Keratinocyte (primary cell): ENCODE results near the gene HDDC2. TPM values are rescaled to one million over a fixed set of nuclear protein-coding genes. Genes with fewer than 3 reads are reported as not detected.

Experiments
- DNase-seq: peaks from one replicate; pipeline ENCODE4 v3.0.0-alpha.2; 2011; ENCODE audit warnings: low read depth, missing footprints, low spot score
- FAIRE-seq: peaks from 2 replicates; lab custom pipeline; 2011; peaks lifted over from hg19 to GRCh38; lab: Jason Lieb, UNC
- H2AFZ ChIP-seq: 2 replicates; pipeline ENCODE4 v1.6.0; 2012; ENCODE audit warnings: low read length, control low read depth, inconsistent platforms; ENCODE audit not compliant: control insufficient read depth
- H3K27ac ChIP-seq: 2 replicates; pipeline ENCODE4 v1.5.1; 2011; ENCODE audit warnings: low read length; ENCODE audit not compliant: control insufficient read depth, insufficient read depth
- H3K27me3 ChIP-seq: 3 replicates; pipeline ENCODE4 v1.6.0; 2011; ENCODE audit warnings: low read length; ENCODE audit not compliant: control insufficient read depth, insufficient read depth; ENCODE audit errors: extremely low read depth
- H3K36me3 ChIP-seq, 2 experiments: 2 replicates in 1 of 2; 3 replicates in 1 of 2; pipeline ENCODE4 v1.5.1; 2011; ENCODE audit warnings: low read length in 2 of 2, mild to moderate bottlenecking in 1 of 2; ENCODE audit not compliant: control insufficient read depth in 2 of 2, insufficient read depth in 2 of 2; ENCODE audit errors: extremely low read depth in 1 of 2
- H3K4me1 ChIP-seq: 3 replicates; pipeline ENCODE4 v1.5.1; 2011; ENCODE audit warnings: low read length; ENCODE audit not compliant: control insufficient read depth, insufficient read depth; ENCODE audit errors: extremely low read depth
- H3K4me2 ChIP-seq: 3 replicates; pipeline ENCODE4 v1.6.0; 2011; ENCODE audit warnings: low read depth, low read length; ENCODE audit not compliant: control insufficient read depth, insufficient read depth; ENCODE audit errors: extremely low read depth
- H3K4me3 ChIP-seq, 3 experiments: fragments of 200-600 bp in 1 of 3; sonication (generic) in 1 of 3; 2 replicates in 2 of 3; 3 replicates in 1 of 3; pipeline ENCODE4 v1.5.1; 2011 to 2016; ENCODE audit warnings: low read length in 3 of 3, mild to moderate bottlenecking in 3 of 3, control low read depth in 2 of 3, inconsistent platforms in 1 of 3, low read depth in 1 of 3, mixed read lengths in 1 of 3, mixed run types in 1 of 3, moderate library complexity in 1 of 3; ENCODE audit not compliant: control insufficient read depth in 2 of 3, insufficient read depth in 2 of 3; ENCODE audit errors: extremely low read depth in 1 of 3
- H3K79me2 ChIP-seq: 2 replicates; pipeline ENCODE4 v1.6.0; 2012; ENCODE audit warnings: low read length; ENCODE audit not compliant: control insufficient read depth, insufficient read depth
- H3K9ac ChIP-seq: 3 replicates; pipeline ENCODE4 v1.6.0; 2011; ENCODE audit warnings: low read length; ENCODE audit not compliant: control insufficient read depth, insufficient read depth; ENCODE audit errors: extremely low read depth
- H3K9me1 ChIP-seq: 3 replicates; pipeline ENCODE4 v1.6.0; 2011; ENCODE audit warnings: low read length; ENCODE audit not compliant: control insufficient read depth, insufficient read depth; ENCODE audit errors: extremely low read depth
- H3K9me3 ChIP-seq: 2 replicates; pipeline ENCODE4 v1.5.1; 2012; ENCODE audit warnings: low read depth, low read length; ENCODE audit not compliant: control insufficient read depth
- H4K20me1 ChIP-seq: 3 replicates; pipeline ENCODE4 v1.6.0; 2011; ENCODE audit warnings: low read length; ENCODE audit not compliant: control insufficient read depth, insufficient read depth; ENCODE audit errors: extremely low read depth
- EZH2 ChIP-seq: IDR thresholded peaks from one replicate; pipeline ENCODE4 v1.6.1; 2012; ENCODE audit warnings: inconsistent platforms, mild to moderate bottlenecking, low read length, moderate library complexity
- dilution Hi-C: fragments of 300-500 bp; cut with MboI; formaldehyde crosslinking; loops from one replicate; pipeline ENCODE4 v1.7.0; 2020; ENCODE audit warnings: low sequenced_read_pairs; ENCODE audit not compliant: extremely low pct_ligation_motif_present
- polyA plus RNA-seq, 5 experiments: library from polyadenylated mRNA; depleted of rRNA in 3 of 5; stranded (reverse) in 3 of 5; stranded (forward) in 1 of 5; unstranded in 1 of 5; fragments of >200 nt; gene quantifications; 1 replicate in 1 of 5; 2 replicates in 3 of 5; 3 replicates in 1 of 5; pipeline versions ENCODE4 v1.2.1 to v1.2.3, GENCODE V29; 2011 to 2012; ENCODE audit warnings: missing spikeins in 2 of 5, low read depth in 1 of 5, low replicate concordance in 1 of 5
- TF ChIP-seq, protein P1 (sequence below), 3 experiments: IDR thresholded peaks in 1 of 3; conservative IDR thresholded peaks in 1 of 3; optimal IDR thresholded peaks in 1 of 3; 2 replicates in 2 of 3; 3 replicates in 1 of 3; pipeline versions ENCODE3 to v1.5.1; 2011; ENCODE audit warnings: low read length in 3 of 3, mild to moderate bottlenecking in 3 of 3, moderate library complexity in 2 of 3, control low read depth in 1 of 3, inconsistent platforms in 1 of 3; ENCODE audit not compliant: insufficient read depth in 2 of 3; ENCODE audit errors: extremely low read depth in 1 of 3

Gene HDDC2
- polyA plus RNA-seq, 1 donor (not counting 4 experiments of a cell fraction or from before 2014, with no cell fraction given): 75.8 TPM

DNA sequence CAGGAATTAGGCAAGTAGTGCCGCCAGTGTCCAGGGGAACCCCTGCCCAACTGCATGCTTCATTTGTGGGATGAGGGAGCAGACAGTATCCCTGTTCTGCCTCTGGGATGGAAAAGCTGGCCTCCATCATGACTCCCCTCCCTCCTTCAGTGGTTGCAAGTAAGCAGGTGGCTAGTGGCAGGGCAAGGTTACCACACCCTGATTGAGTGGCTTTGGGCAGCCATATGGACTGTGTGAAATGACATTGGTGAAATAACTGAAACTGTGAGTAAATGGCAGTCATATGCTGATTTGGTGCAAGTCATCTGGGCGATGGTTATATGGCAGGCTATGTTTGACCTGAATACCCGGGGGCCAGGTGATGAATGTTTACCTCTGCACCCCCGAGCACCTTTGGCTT is 33.0 kb downstream of the HDDC2 start:
- Histone ChIP-seq H3K9me3 (no peaks in the 10 kb centered on the region), H3K9me1 (no peaks in the 10 kb centered on the region), H3K27ac (no peak overlapping the region), H4K20me1 (no peaks in the 10 kb centered on the region), H3K79me2 (no peaks in the 10 kb centered on the region), H3K4me1 (peaks cover 6% of the 10 kb centered on the region), H3K36me3 (peaks cover 5 to 6% of the 10 kb centered on the region in 2 experiments), H3K9ac (no peak overlapping the region), H3K27me3 (no peaks in the 10 kb centered on the region), H3K4me2 (no peak overlapping the region), H2AFZ (no peak overlapping the region), H3K4me3 (no peak overlapping the region)
- no peak for TF ChIP-seq EZH2
- TF ChIP-seq, protein P1, sequence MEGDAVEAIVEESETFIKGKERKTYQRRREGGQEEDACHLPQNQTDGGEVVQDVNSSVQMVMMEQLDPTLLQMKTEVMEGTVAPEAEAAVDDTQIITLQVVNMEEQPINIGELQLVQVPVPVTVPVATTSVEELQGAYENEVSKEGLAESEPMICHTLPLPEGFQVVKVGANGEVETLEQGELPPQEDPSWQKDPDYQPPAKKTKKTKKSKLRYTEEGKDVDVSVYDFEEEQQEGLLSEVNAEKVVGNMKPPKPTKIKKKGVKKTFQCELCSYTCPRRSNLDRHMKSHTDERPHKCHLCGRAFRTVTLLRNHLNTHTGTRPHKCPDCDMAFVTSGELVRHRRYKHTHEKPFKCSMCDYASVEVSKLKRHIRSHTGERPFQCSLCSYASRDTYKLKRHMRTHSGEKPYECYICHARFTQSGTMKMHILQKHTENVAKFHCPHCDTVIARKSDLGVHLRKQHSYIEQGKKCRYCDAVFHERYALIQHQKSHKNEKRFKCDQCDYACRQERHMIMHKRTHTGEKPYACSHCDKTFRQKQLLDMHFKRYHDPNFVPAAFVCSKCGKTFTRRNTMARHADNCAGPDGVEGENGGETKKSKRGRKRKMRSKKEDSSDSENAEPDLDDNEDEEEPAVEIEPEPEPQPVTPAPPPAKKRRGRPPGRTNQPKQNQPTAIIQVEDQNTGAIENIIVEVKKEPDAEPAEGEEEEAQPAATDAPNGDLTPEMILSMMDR (optimal IDR thresholded peaks at IDR 0.05 in 1 of 3, IDR thresholded peaks at IDR 0.05 in 1 of 3, conservative IDR thresholded peaks at IDR 0.05 in 1 of 3; ENCODE audit: extremely low read depth in 1 of 3, insufficient read depth in 2 of 3, low read length in 3 of 3): no peak
- dilution Hi-C loops: no loop called here
- FAIRE-seq (no peak), DNase-seq (no peak)

DNA sequence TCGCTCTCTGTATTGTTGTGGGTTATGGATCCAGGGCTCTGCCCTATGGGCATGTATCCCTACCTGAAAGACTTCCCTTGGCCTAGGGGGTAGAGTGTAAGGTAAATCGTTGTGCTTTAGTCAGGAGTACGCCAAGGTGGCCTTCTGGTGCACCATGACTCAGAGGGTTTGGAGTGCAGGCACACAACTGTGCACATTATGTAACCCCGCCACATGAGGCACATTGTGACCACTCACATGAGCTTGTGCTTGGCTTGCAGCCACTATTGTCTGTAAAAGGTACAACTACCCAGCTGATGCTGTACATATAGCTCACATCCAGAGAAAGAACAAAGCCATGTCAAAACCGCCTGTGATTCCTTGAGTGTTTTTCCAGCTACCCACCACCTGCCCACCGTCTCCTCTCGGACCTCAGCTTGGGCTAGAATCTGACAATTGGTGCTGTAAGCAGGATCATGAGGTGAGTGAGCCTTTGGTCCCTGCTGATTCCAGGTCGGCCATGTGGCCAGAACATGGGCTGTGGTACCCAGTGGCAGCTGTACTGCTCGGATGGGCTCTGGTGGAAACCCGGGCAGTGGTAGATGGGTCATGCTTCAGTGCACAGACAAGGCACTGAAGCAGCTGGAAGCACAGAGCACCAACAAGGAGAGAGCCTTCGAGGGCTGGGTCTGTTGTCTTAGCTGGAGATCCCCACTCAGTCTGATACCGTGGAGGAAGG is 33.8 kb downstream of the HDDC2 start:
- Histone ChIP-seq H3K9me1 (no peaks in the 10 kb centered on the region), H3K4me1 (no peaks in the 10 kb centered on the region), H2AFZ (no peak overlapping the region), H3K27me3 (no peaks in the 10 kb centered on the region), H3K4me3 (no peak overlapping the region), H4K20me1 (no peaks in the 10 kb centered on the region), H3K4me2 (no peak overlapping the region), H3K9me3 (no peaks in the 10 kb centered on the region), H3K9ac (no peak overlapping the region), H3K79me2 (no peaks in the 10 kb centered on the region), H3K27ac (no peak overlapping the region), H3K36me3 (peaks cover 5 to 6% of the 10 kb centered on the region in 2 experiments)
- TF ChIP-seq, protein P1 (optimal IDR thresholded peaks at IDR 0.05 in 1 of 3, IDR thresholded peaks at IDR 0.05 in 1 of 3, conservative IDR thresholded peaks at IDR 0.05 in 1 of 3; ENCODE audit: extremely low read depth in 1 of 3, insufficient read depth in 2 of 3, low read length in 3 of 3): no peak
- TF ChIP-seq EZH2: no peak
- FAIRE-seq (no peak), DNase-seq (no peak)
- dilution Hi-C loops: no loop called here
